Measurements from ENCODE around the gene ZNF560.

DNA sequence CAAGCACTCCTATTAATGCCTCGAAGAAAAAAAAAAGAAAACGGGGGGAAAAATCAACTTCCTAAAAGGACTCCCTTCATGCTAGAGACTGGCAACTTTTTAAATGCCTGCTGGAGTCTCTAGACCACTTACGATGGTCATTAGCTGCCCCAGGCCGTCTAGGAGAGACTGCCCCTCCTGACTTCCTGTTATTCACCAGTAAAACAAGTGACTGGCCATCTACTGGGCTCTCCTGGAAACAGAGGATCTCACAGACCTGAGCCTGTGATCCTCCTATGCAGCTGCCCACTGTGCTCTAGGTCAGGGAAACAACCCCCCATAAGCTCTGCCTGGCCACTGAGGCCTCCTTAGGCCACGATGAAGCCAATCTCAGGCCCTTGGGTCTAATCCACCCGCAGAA lies 70.5 kb downstream of the ZNF560 start:
- TF ChIP-seq, protein P1, sequence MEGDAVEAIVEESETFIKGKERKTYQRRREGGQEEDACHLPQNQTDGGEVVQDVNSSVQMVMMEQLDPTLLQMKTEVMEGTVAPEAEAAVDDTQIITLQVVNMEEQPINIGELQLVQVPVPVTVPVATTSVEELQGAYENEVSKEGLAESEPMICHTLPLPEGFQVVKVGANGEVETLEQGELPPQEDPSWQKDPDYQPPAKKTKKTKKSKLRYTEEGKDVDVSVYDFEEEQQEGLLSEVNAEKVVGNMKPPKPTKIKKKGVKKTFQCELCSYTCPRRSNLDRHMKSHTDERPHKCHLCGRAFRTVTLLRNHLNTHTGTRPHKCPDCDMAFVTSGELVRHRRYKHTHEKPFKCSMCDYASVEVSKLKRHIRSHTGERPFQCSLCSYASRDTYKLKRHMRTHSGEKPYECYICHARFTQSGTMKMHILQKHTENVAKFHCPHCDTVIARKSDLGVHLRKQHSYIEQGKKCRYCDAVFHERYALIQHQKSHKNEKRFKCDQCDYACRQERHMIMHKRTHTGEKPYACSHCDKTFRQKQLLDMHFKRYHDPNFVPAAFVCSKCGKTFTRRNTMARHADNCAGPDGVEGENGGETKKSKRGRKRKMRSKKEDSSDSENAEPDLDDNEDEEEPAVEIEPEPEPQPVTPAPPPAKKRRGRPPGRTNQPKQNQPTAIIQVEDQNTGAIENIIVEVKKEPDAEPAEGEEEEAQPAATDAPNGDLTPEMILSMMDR (IDR thresholded peaks at IDR 0.05) = no peak
- TF ChIP-seq POLR2A (IDR thresholded peaks at IDR 0.05) = no peak

Measured in thyroid gland (tissue), 4 donors.